NCI-H526 (cell line): ENCODE measurements around the gene FSIP1.

Experiments
- DNase-seq, 2 experiments: peaks; one replicate each; lab custom pipeline; 2025; lab: John Stamatoyannopoulos, UW

FSIP1 gene

GRCh38 chr15:39684233-39684632, 98.4 kb downstream of the FSIP1 start:
- no peak for DNase-seq

GRCh38 chr15:39682366-39682765, 100.3 kb downstream of the FSIP1 start:
- no peak for DNase-seq

- DNase-seq: no peak
Measured at GRCh38 chr15:39680868-39681267, 101.8 kb downstream of the FSIP1 start.

GRCh38 chr15:39672666-39673065, 110.0 kb downstream of the FSIP1 start:
- no peak for DNase-seq

GRCh38 chr15:39672184-39672583, 110.5 kb downstream of the FSIP1 start:
- no peak for DNase-seq

GRCh38 chr15:39670687-39671086, 112.0 kb downstream of the FSIP1 start:
- no peak for DNase-seq

GRCh38 chr15:39669661-39670060, 113.0 kb downstream of the FSIP1 start:
- DNase-seq: no peak

- no peak for DNase-seq
Measured at GRCh38 chr15:39669241-39669640, 113.4 kb downstream of the FSIP1 start.

GRCh38 chr15:39668457-39668856, 114.2 kb downstream of the FSIP1 start:
- DNase-seq: no peak

GRCh38 chr15:39667382-39668127, 115.1 kb downstream of the FSIP1 start:
- no peak for DNase-seq

- DNase-seq: no peak
Measured at GRCh38 chr15:39666677-39667076, 116.0 kb downstream of the FSIP1 start.

- DNase-seq: no peak
Measured at GRCh38 chr15:39665629-39666250, 116.9 kb downstream of the FSIP1 start.

- no peak for DNase-seq
Measured at GRCh38 chr15:39663704-39664250, 118.9 kb downstream of the FSIP1 start.

GRCh38 chr15:39661776-39662175, 120.9 kb downstream of the FSIP1 start:
- DNase-seq: no peak

GRCh38 chr15:39658740-39659139, 123.9 kb downstream of the FSIP1 start:
- no peak for DNase-seq

GRCh38 chr15:39657668-39658067, 125.0 kb downstream of the FSIP1 start:
- no peak for DNase-seq

GRCh38 chr15:39657181-39657580, 125.5 kb downstream of the FSIP1 start:
- no peak for DNase-seq

- DNase-seq: no peak
Measured at GRCh38 chr15:39654304-39654703, 128.3 kb downstream of the FSIP1 start.

- DNase-seq: no peak
Measured at GRCh38 chr15:39651881-39652280, 130.8 kb downstream of the FSIP1 start.

- DNase-seq: no peak
Measured at GRCh38 chr15:39651295-39651694, 131.3 kb downstream of the FSIP1 start.

GRCh38 chr15:39649757-39650156, 132.9 kb downstream of the FSIP1 start:
- no peak for DNase-seq

GRCh38 chr15:39646425-39646824, 136.2 kb downstream of the FSIP1 start:
- no peak for DNase-seq

- DNase-seq: no peak
Measured at GRCh38 chr15:39645976-39646257, 136.7 kb downstream of the FSIP1 start.
